GM20000 (cell line): Measurements from ENCODE around the gene HRG.

Experiments used
- DNase-seq: peaks from one replicate; pipeline ENCODE4 v3.0.0; 2012; ENCODE audit warnings: low spot score
- TF ChIP-seq, protein P1 (sequence below): IDR thresholded peaks from 2 replicates; pipeline ENCODE4 v1.5.1; 2012; ENCODE audit warnings: mild to moderate bottlenecking, control low read depth; ENCODE audit errors: extremely low read depth, missing control alignments

The HRG gene

DNA sequence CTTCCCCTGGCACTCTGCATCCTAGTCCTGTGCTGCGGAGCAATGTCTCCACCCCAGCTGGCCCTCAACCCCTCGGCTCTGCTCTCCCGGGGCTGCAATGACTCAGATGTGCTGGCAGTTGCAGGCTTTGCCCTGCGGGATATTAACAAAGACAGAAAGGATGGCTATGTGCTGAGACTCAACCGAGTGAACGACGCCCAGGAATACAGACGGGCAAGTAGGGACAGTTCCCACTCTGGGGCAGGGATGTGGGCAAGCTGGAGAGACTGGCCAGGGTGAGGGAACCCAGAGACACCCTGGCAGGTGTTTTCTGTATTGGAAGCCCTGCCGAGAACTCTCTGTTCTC lies 25.4 kb upstream of the HRG start:
- no peak for DNase-seq
- TF ChIP-seq, protein P1, sequence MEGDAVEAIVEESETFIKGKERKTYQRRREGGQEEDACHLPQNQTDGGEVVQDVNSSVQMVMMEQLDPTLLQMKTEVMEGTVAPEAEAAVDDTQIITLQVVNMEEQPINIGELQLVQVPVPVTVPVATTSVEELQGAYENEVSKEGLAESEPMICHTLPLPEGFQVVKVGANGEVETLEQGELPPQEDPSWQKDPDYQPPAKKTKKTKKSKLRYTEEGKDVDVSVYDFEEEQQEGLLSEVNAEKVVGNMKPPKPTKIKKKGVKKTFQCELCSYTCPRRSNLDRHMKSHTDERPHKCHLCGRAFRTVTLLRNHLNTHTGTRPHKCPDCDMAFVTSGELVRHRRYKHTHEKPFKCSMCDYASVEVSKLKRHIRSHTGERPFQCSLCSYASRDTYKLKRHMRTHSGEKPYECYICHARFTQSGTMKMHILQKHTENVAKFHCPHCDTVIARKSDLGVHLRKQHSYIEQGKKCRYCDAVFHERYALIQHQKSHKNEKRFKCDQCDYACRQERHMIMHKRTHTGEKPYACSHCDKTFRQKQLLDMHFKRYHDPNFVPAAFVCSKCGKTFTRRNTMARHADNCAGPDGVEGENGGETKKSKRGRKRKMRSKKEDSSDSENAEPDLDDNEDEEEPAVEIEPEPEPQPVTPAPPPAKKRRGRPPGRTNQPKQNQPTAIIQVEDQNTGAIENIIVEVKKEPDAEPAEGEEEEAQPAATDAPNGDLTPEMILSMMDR: no peak

DNA sequence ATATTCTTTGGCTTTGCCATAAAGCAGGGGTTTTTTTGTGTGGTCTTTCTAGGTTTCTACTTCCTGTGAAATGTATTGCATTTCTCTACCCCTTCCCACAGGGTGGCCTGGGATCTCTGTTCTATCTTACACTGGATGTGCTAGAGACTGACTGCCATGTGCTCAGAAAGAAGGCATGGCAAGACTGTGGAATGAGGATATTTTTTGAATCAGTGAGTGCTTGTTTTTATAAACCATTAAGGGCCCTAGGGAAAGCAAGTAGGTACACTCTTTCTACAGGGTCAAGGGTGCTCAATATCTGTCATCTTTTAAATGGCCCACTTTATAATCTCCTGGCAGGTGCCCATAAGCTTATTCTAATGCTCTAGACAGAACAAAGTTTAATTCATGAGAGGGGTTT lies 24.9 kb upstream of the HRG start:
- no peak for DNase-seq
- TF ChIP-seq, protein P1: no peak

DNA sequence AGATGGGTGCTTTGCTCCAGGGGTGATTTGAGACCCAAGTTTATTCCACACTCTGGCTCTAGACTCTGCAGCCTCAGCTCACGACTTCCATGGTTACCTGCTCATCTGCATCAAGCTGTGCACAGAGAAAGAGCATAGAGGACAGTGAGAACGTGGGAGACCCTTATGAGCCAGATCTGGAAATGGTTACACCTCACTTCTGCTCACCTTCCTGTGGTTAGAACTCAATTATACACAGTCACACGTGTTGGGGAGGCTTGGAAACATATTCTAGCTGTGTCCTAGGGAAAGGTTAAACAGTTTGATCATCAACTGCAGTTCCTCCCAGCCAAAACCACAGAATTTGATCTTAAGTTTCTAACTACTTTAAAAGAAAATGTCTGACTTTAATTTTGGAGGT lies 23.8 kb upstream of the HRG start:
- TF ChIP-seq, protein P1: no peak
- DNase-seq: no peak

DNA sequence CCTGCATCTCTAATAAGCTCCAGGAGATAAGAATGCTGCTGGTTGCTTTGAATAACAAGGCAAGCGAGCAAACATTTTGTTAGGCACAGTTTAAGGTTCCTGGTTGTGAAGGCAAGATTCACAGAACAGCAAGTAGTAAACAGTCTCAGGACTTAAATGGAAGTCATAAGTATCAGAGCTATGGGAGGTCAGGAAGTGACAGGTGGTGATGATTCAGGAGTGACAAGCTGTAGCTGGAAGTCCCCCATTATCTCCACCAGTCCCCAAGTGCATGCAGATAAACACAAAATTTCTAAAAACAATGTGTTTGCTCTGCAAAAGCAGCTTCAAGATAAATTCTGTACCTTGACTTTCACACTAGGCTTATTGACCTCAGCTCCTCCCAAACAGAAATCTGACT lies 22.3 kb upstream of the HRG start:
- TF ChIP-seq, protein P1: no peak
- DNase-seq: peak; percentile 19

DNA sequence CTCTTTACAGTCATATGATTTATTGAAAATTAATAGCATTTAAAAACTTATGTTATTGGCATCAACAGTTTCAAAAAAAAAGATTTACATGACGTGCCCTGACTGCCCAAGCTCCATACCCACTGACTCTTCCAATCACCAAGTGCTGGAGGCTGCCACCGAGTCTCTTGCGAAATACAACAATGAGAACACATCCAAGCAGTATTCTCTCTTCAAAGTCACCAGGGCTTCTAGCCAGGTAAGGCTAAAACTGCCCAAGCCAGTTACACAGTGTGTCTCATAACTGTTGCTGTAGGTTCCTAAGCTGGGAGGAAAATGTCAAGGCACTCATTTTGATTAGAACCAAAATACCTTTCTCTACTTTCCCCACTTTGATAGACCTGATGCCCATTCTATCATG lies 21.1 kb upstream of the HRG start:
- no peak for DNase-seq
- TF ChIP-seq, protein P1: no peak

DNA sequence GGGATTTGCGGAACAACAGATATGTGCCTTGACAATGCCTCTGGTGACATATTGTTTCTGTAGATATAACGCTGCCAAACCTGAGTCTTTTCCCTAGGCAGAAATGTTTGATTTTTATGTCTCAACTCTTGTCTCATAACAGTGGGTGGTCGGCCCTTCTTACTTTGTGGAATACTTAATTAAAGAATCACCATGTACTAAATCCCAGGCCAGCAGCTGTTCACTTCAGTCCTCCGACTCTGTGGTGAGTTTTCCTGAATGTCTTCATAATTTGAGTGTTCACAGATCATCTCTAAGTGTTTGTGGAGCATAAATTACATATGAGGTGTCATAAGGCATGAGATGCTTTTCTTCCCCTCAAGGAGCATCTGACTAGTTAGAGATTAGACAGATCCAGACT lies 19.7 kb upstream of the HRG start:
- DNase-seq: no peak
- TF ChIP-seq, protein P1: no peak

DNA sequence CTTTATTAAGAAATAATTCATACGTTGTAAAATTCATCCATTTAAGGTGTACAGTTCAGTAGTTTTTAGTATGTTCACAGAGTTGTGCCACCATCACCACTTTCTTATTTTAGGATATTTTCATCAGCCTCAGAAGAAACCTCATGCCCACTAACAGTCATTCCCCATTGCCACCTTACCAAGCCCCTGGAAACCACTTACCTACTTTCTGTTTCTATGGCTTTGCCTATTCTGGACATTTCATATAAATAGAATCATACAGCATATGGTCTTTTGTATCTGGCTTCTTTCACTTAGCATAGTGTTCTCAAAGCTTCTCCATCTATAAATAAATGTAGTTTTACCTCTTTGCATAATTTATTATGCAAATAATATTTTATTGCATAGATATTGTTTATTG lies 19.0 kb upstream of the HRG start:
- no peak for DNase-seq
- TF ChIP-seq, protein P1: no peak
